Peyer's patch (tissue), 4 donors: ENCODE results near the gene HOTAIR. TPM values are rescaled to one million over a fixed set of nuclear protein-coding genes. Genes with fewer than 3 reads are reported as not detected.

Experiments
- DNase-seq, 3 donors: peaks; one replicate each; pipeline ENCODE4 v3.0.0-alpha.2; 2017 to 2019
- H3K27ac ChIP-seq, 4 donors: fragments of 200-600 bp; sonication (generic); one replicate each; pipeline ENCODE4 v1.5.1; 2016 to 2019
- H3K27me3 ChIP-seq, 2 donors: fragments of 200-600 bp; sonication (generic); one replicate each; pipeline ENCODE4 v1.5.1; 2019
- H3K36me3 ChIP-seq, 3 donors: fragments of 200-600 bp; sonication (generic); one replicate each; pipeline ENCODE4 v1.5.1; 2016 to 2019
- H3K4me1 ChIP-seq, 4 donors: fragments of 200-600 bp; sonication (generic); one replicate each; pipeline ENCODE4 v1.5.1; 2016 to 2019
- H3K4me3 ChIP-seq, 4 donors: fragments of 200-600 bp; sonication (generic); 1 replicate in 3 of 4; 2 replicates in 1 of 4; pipeline ENCODE4 v1.5.1; 2016 to 2019; ENCODE audit warnings: mild to moderate bottlenecking in 1 of 4
- H3K9me3 ChIP-seq, 4 donors: fragments of 200-600 bp; sonication (generic); one replicate each; pipeline ENCODE4 v1.5.1; 2016 to 2019; ENCODE audit warnings: mild to moderate bottlenecking in 1 of 4
- CTCF ChIP-seq, 6 experiments: fragments of 450-650 bp in 4 of 6; fragments of 200-600 bp in 2 of 6; sonication (generic) in 1 of 6; IDR thresholded peaks; one replicate each; pipeline ENCODE4 v1.5.1; 2017 to 2019; ENCODE audit warnings: antibody characterized with exemption in 6 of 6, mild to moderate bottlenecking in 3 of 6, moderate library complexity in 1 of 6
- POLR2A ChIP-seq, 2 donors: fragments of 450-650 bp; IDR thresholded peaks; one replicate each; pipeline ENCODE4 v1.5.1; 2017; ENCODE audit warnings: antibody characterized with exemption in 2 of 2, mild to moderate bottlenecking in 2 of 2, moderate library complexity in 2 of 2
- total RNA-seq, 4 donors: library from RNA; depleted of rRNA; stranded (reverse); fragments of >200 nt; gene quantifications; one replicate each; pipeline ENCODE4 v1.1.0, GENCODE V29; 2016

HOTAIR gene
- total RNA-seq, 4 donors from 2014 or later: 1.4 TPM; not detected in 3

- no peak for DNase-seq
- H3K27ac ChIP-seq: no peak overlapping the region
- TF ChIP-seq CTCF (IDR thresholded peaks at IDR 0.05): no peak
- TF ChIP-seq POLR2A (IDR thresholded peaks at IDR 0.05): no peak
- H3K4me3 ChIP-seq: no peak overlapping the region
- H3K27me3 ChIP-seq: peaks cover 0 to 51% of the 10 kb centered on the region in 2 donors
- peaks cover 0 to 11% (median 0%) of the 10 kb centered on the region in 4 donors for H3K9me3 ChIP-seq
- H3K36me3 ChIP-seq: no peaks in the 10 kb centered on the region
- peaks cover 0 to 19% (median 9%) of the 10 kb centered on the region in 4 donors for H3K4me1 ChIP-seq
These were observed 9.3 kb upstream of the HOTAIR start for GRCh38 chr12:53983950-53984572.

GRCh38 chr12:53983568-53983949 is 8.8 kb upstream of the HOTAIR start:
- peaks cover 0 to 17% (median 9%) of the 10 kb centered on the region in 4 donors for H3K4me1 ChIP-seq
- no peak for DNase-seq
- H3K36me3 ChIP-seq: no peaks in the 10 kb centered on the region
- no peak overlapping the region for H3K4me3 ChIP-seq
- no peak overlapping the region for H3K27ac ChIP-seq
- peaks cover 0 to 48% of the 10 kb centered on the region in 2 donors for H3K27me3 ChIP-seq
- peaks cover 0 to 11% (median 0%) of the 10 kb centered on the region in 4 donors for H3K9me3 ChIP-seq
- TF ChIP-seq POLR2A (IDR thresholded peaks at IDR 0.05): no peak
- TF ChIP-seq CTCF (IDR thresholded peaks at IDR 0.05): no peak

- Histone ChIP-seq H3K4me1 (peaks cover 0 to 24% (median 10%) of the 10 kb centered on the region in 4 donors), H3K27me3 (peaks cover 0 to 55% of the 10 kb centered on the region in 2 donors), H3K9me3 (peaks cover 0 to 11% (median 0%) of the 10 kb centered on the region in 4 donors), H3K4me3 (no peak overlapping the region), H3K27ac (no peak overlapping the region), H3K36me3 (no peaks in the 10 kb centered on the region)
- no peak for DNase-seq
- TF ChIP-seq POLR2A (IDR thresholded peaks at IDR 0.05) (no peak), CTCF (IDR thresholded peaks at IDR 0.05) (no peak)
These were observed 8.2 kb upstream of the HOTAIR start for GRCh38 chr12:53982648-53983567.

- Histone ChIP-seq H3K27ac (no peak overlapping the region), H3K36me3 (no peaks in the 10 kb centered on the region), H3K4me1 (peaks cover 0 to 27% (median 10%) of the 10 kb centered on the region in 4 donors), H3K27me3 (peaks cover 0 to 51% of the 10 kb centered on the region in 2 donors), H3K4me3 (peak overlapping the region in 1 of 4 donors; percentile 4), H3K9me3 (peaks cover 0 to 11% (median 0%) of the 10 kb centered on the region in 4 donors)
- TF ChIP-seq POLR2A (IDR thresholded peaks at IDR 0.05) (no peak), CTCF (IDR thresholded peaks at IDR 0.05) (no peak)
- no peak for DNase-seq
These were observed 7.1 kb upstream of the HOTAIR start for GRCh38 chr12:53981634-53982565.
